K562 (cell line): Measurements from ENCODE around the gene PLD6. TPM values are rescaled to one million over a fixed set of nuclear protein-coding genes. Genes with fewer than 3 reads are reported as not detected.

Experiments
- ATF1 ChIP-seq, 2 experiments: fragments of 450-650 bp in 1 of 2; IDR thresholded peaks; 2 replicates each; pipeline ENCODE4 v1.6.1; 2016; ENCODE audit warnings: missing compliant biosample characterization in 1 of 2, missing genetic modification characterization in 1 of 2
- ATF6 ChIP-seq: sonication (generic); formaldehyde crosslinking; IDR thresholded peaks from 2 replicates; pipeline ENCODE4 v1.4.0; 2020; ENCODE audit warnings: mild to moderate bottlenecking, missing genetic modification reagents
- HMBOX1 ChIP-seq: sonication (generic); IDR thresholded peaks from 2 replicates; pipeline ENCODE4 v1.6.1; 2016
- KAT7 ChIP-seq: sonication (generic); formaldehyde crosslinking; IDR thresholded peaks from 2 replicates; pipeline ENCODE4 v1.8.0; 2022; ENCODE audit warnings: missing genetic modification reagents, mild to moderate bottlenecking, borderline replicate concordance
- NFE2 ChIP-seq: IDR thresholded peaks from 2 replicates; pipeline ENCODE4 v1.6.1; 2014; ENCODE audit warnings: antibody characterized with exemption, low read depth
- NKRF ChIP-seq: fragments of 450-650 bp; IDR thresholded peaks from 2 replicates; pipeline ENCODE4 v1.6.1; 2016; ENCODE audit warnings: borderline replicate concordance
- NR4A1 ChIP-seq, 2 experiments: fragments of 250-450 bp in 1 of 2; fragments of 450-650 bp in 1 of 2; sonication (Bioruptor Pico) in 1 of 2; IDR thresholded peaks; 2 replicates each; pipeline versions ENCODE4 v1.4.0 to v1.6.1; 2016 to 2020; ENCODE audit warnings: mild to moderate bottlenecking in 2 of 2, missing compliant biosample characterization in 1 of 2, missing genetic modification characterization in 1 of 2, moderate library complexity in 1 of 2
- SETDB1 ChIP-seq: IDR thresholded peaks from one replicate; pipeline ENCODE4 v1.6.1; 2012; ENCODE audit warnings: low read length, control low read depth, inconsistent platforms
- SPI1 ChIP-seq: IDR thresholded peaks from 2 replicates; pipeline ENCODE4 v1.6.1; 2011; ENCODE audit warnings: low read depth, low read length, control low read depth, borderline replicate concordance
- ZNF133 ChIP-seq: fragments of 250-450 bp; sonication (Bioruptor Pico); IDR thresholded peaks from 2 replicates; pipeline ENCODE4 v1.4.0; 2020; ENCODE audit warnings: mild to moderate bottlenecking
- polyA plus RNA-seq, 8 experiments: library from polyadenylated mRNA; depleted of rRNA in 4 of 8; stranded (reverse) in 5 of 8; unstranded in 3 of 8; fragments of >200 nt; fragmentation: Nextera tagmentation in 2 of 8; fragmentation: Illumina TruSeq in 1 of 8; extraction: Ambion mirVana in 2 of 8; extraction: Trizol in 1 of 8; gene quantifications; 2 replicates each; pipeline versions ENCODE4 v1.2.1 to v1.2.3, GENCODE V29; 2011 to 2014; ENCODE audit warnings: inconsistent platforms in 1 of 8, missing spikeins in 1 of 8
- total RNA-seq, 7 experiments: library from RNA; depleted of rRNA in 6 of 7; stranded (reverse); fragments of >200 nt in 6 of 7; fragmentation: Illumina TruSeq in 2 of 7; extraction: Trizol in 2 of 7; gene quantifications; 2 replicates each; pipeline versions ENCODE4 v1.2.1 to v1.2.3, GENCODE V29; 2011 to 2021; ENCODE audit warnings: low replicate concordance in 1 of 7
- TF ChIP-seq, protein P1 (sequence below): sonication (generic); formaldehyde crosslinking; IDR thresholded peaks from 2 replicates; pipeline ENCODE4 v1.8.0; 2022; ENCODE audit warnings: mild to moderate bottlenecking, missing genetic modification reagents, borderline replicate concordance

The PLD6 gene
- total and polyA plus RNA-seq, 9 of the 15 experiments (the other 6 are each of a cell fraction or from before 2014, with no cell fraction given) = 3.6 to 15.6 (median 10.0) TPM

- TF ChIP-seq KAT7 (CRISPR knock-in tag) (peak; percentile 73; the same call in 1 of the 2 replicates), NFE2 (no peak), ATF1 (CRISPR knock-in tag; IDR thresholded peaks at IDR 0.05) (no peak), ATF1 (tag; IDR thresholded peaks at IDR 0.05) (no peak), ZNF133 (CRISPR knock-in tag) (no peak), ATF6 (CRISPR knock-in tag) (no peak), NR4A1 (CRISPR knock-in tag; IDR thresholded peaks at IDR 0.05) (no peak), NR4A1 (tag; IDR thresholded peaks at IDR 0.05) (no peak), HMBOX1 (no peak), NKRF (peak; percentile 55; the same call in 1 of the 2 replicates), SPI1 (no peak), SETDB1 (no peak)
- TF ChIP-seq, protein P1, sequence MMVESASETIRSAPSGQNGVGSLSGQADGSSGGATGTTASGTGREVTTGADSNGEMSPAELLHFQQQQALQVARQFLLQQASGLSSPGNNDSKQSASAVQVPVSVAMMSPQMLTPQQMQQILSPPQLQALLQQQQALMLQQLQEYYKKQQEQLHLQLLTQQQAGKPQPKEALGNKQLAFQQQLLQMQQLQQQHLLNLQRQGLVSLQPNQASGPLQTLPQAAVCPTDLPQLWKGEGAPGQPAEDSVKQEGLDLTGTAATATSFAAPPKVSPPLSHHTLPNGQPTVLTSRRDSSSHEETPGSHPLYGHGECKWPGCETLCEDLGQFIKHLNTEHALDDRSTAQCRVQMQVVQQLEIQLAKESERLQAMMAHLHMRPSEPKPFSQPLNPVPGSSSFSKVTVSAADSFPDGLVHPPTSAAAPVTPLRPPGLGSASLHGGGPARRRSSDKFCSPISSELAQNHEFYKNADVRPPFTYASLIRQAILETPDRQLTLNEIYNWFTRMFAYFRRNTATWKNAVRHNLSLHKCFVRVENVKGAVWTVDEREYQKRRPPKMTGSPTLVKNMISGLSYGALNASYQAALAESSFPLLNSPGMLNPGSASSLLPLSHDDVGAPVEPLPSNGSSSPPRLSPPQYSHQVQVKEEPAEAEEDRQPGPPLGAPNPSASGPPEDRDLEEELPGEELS (CRISPR knock-in tag) = no peak
- TF ChIP-seq, all 486 proteins: peak for 8
Measured at GRCh38 chr17:17236295-17237025, 30.3 kb upstream of the PLD6 start (continued).
